H1 (cell line): ENCODE results near the gene NUP50. TPM values are rescaled to one million over a fixed set of nuclear protein-coding genes. Genes with fewer than 3 reads are reported as not detected.

Experiments
- CTCF ChIA-PET: fragments of 300-600 bp; sonication (Branson Sonifier 250); formaldehyde crosslinking; loops from one replicate; lab custom pipeline; 2021; ENCODE audit not compliant: partially characterized antibody; lab: Charles Lee
- POLR2A ChIA-PET: fragments of 300-600 bp; sonication (Branson Sonifier 250); formaldehyde crosslinking; loops from one replicate; lab custom pipeline; 2021; ENCODE audit warnings: inconsistent platforms; ENCODE audit not compliant: partially characterized antibody; lab: Charles Lee
- DNase-seq, 2 experiments: peaks; one replicate each; pipeline versions ENCODE4 v3.0.0 to v3.0.0-alpha.2; 2010 to 2022; ENCODE audit warnings: low spot score in 2 of 2, low read depth in 1 of 2, mixed read lengths in 1 of 2
- FAIRE-seq: peaks from 2 replicates; lab custom pipeline; 2011; peaks lifted over from hg19 to GRCh38; lab: Jason Lieb, UNC
- H2AFZ ChIP-seq: 2 replicates; pipeline ENCODE4 v1.8.1; 2012; ENCODE audit warnings: low read length, inconsistent platforms
- H2AK5ac ChIP-seq: 2 replicates; pipeline ENCODE4 v1.6.1; 2013; ENCODE audit warnings: low read depth, low read length
- H2BK120ac ChIP-seq: replicated peaks from 2 replicates; pipeline ENCODE3; 2013; ENCODE audit warnings: low read depth, low read length, inconsistent platforms
- H2BK12ac ChIP-seq: 2 replicates; pipeline ENCODE4 v1.6.1; 2013; ENCODE audit warnings: low read depth, low read length
- H2BK15ac ChIP-seq: 2 replicates; pipeline ENCODE4 v1.6.1; 2013; ENCODE audit warnings: low read length
- H2BK20ac ChIP-seq: 2 replicates; pipeline ENCODE4 v1.6.1; 2013; ENCODE audit warnings: low read length
- H2BK5ac ChIP-seq: 2 replicates; pipeline ENCODE4 v1.6.1; 2013; ENCODE audit warnings: low read depth, low read length
- H3K14ac ChIP-seq: 2 replicates; pipeline ENCODE4 v1.6.1; 2013; ENCODE audit warnings: inconsistent platforms; ENCODE audit not compliant: insufficient read length
- H3K18ac ChIP-seq: 2 replicates; pipeline ENCODE4 v1.6.1; 2013; ENCODE audit warnings: low read length; ENCODE audit errors: extremely low read depth
- H3K23ac ChIP-seq: 2 replicates; pipeline ENCODE4 v1.6.1; 2013; ENCODE audit warnings: inconsistent platforms; ENCODE audit not compliant: insufficient read length
- H3K23me2 ChIP-seq: 2 replicates; pipeline ENCODE4 v1.6.1; 2013; ENCODE audit warnings: low read depth, low read length
- H3K27ac ChIP-seq: 2 replicates; pipeline ENCODE4 v1.6.1; 2011; ENCODE audit warnings: low read depth, low read length, inconsistent platforms
- H3K27me3 ChIP-seq, 4 experiments: replicated peaks in 1 of 4; 1 replicate in 1 of 4; 2 replicates in 3 of 4; pipeline versions ENCODE4 v1.6.1 to v1.8.1; 2011 to 2013; ENCODE audit warnings: low read length in 3 of 4, mild to moderate bottlenecking in 3 of 4, inconsistent platforms in 2 of 4, mixed read lengths in 2 of 4, moderate library complexity in 1 of 4; ENCODE audit not compliant: control insufficient read depth in 3 of 4, insufficient read depth in 3 of 4; ENCODE audit errors: extremely low read depth in 1 of 4
- H3K36me3 ChIP-seq, 4 experiments: 2 replicates each; pipeline versions ENCODE4 v1.6.1 to v1.8.1; 2011 to 2013; ENCODE audit warnings: mild to moderate bottlenecking in 4 of 4, low read length in 3 of 4, moderate library complexity in 2 of 4, control low read depth in 1 of 4, inconsistent platforms in 1 of 4; ENCODE audit not compliant: insufficient read depth in 4 of 4, control insufficient read depth in 2 of 4
- H3K4ac ChIP-seq: replicated peaks from 2 replicates; pipeline ENCODE3; 2013; ENCODE audit warnings: low read length, low read depth, mixed read lengths, inconsistent platforms; ENCODE audit not compliant: insufficient read length
- H3K4me1 ChIP-seq, 4 experiments: replicated peaks in 1 of 4; 1 replicate in 1 of 4; 2 replicates in 3 of 4; pipeline versions ENCODE4 v1.6.1 to v1.8.1; 2011 to 2013; ENCODE audit warnings: low read length in 3 of 4, inconsistent platforms in 2 of 4, mixed read lengths in 1 of 4; ENCODE audit not compliant: insufficient read depth in 4 of 4, control insufficient read depth in 3 of 4
- H3K4me2 ChIP-seq, 2 experiments: 2 replicates each; pipeline versions ENCODE4 v1.6.1 to v1.8.1; 2011 to 2013; ENCODE audit warnings: low read depth in 2 of 2, low read length in 2 of 2, control low read depth in 1 of 2, inconsistent platforms in 1 of 2, mild to moderate bottlenecking in 1 of 2; ENCODE audit not compliant: insufficient read depth in 1 of 2
- H3K4me3 ChIP-seq, 4 experiments: fragments of 200-600, 300-600 bp in 1 of 4; sonication (generic), shearing (Covaris generic), sonication (Bioruptor Twin) in 1 of 4; 2 replicates each; pipeline versions ENCODE4 v1.5.1 to v1.8.1; 2011 to 2016; ENCODE audit warnings: low read length in 4 of 4, low read depth in 3 of 4, control low read depth in 2 of 4, inconsistent platforms in 2 of 4, mild to moderate bottlenecking in 2 of 4, mixed read lengths in 1 of 4, moderate library complexity in 1 of 4; ENCODE audit not compliant: insufficient read depth in 2 of 4; ENCODE audit errors: extremely low read depth in 1 of 4
- H3K56ac ChIP-seq: replicated peaks from 2 replicates; pipeline ENCODE3; 2013; ENCODE audit warnings: low read depth, mild to moderate bottlenecking, mixed read lengths, low read length, inconsistent platforms; ENCODE audit not compliant: insufficient read length
- H3K79me1 ChIP-seq: 2 replicates; pipeline ENCODE4 v1.6.1; 2013; ENCODE audit warnings: low read depth, low read length, control low read depth
- H3K79me2 ChIP-seq, 2 experiments: 2 replicates each; pipeline versions ENCODE4 v1.6.1 to v1.8.1; 2012 to 2013; ENCODE audit warnings: low read length in 2 of 2, mild to moderate bottlenecking in 2 of 2, inconsistent platforms in 1 of 2; ENCODE audit not compliant: insufficient read depth in 2 of 2, control insufficient read depth in 1 of 2
- H3K9ac ChIP-seq, 4 experiments: replicated peaks in 1 of 4; 1 replicate in 1 of 4; 2 replicates in 3 of 4; pipeline versions ENCODE4 v1.6.1 to v1.8.1; 2011 to 2013; ENCODE audit warnings: low read depth in 3 of 4, low read length in 3 of 4, control low read depth in 2 of 4, mild to moderate bottlenecking in 2 of 4, moderate library complexity in 2 of 4, inconsistent platforms in 1 of 4; ENCODE audit errors: extremely low read depth in 1 of 4
- H3K9me3 ChIP-seq, 2 experiments: 2 replicates each; pipeline versions ENCODE4 v1.6.1 to v1.8.1; 2012 to 2013; ENCODE audit warnings: mild to moderate bottlenecking in 2 of 2, moderate library complexity in 2 of 2, control low read depth in 1 of 2, inconsistent platforms in 1 of 2, low read depth in 1 of 2, low read length in 1 of 2, mixed read lengths in 1 of 2; ENCODE audit not compliant: insufficient read depth in 2 of 2
- H4K20me1 ChIP-seq, 2 experiments: replicated peaks in 1 of 2; 2 replicates each; pipeline versions ENCODE3 to v1.8.1; 2011 to 2013; ENCODE audit warnings: inconsistent platforms in 2 of 2, low read length in 2 of 2, mild to moderate bottlenecking in 1 of 2; ENCODE audit not compliant: insufficient read depth in 2 of 2, control insufficient read depth in 1 of 2
- H4K5ac ChIP-seq: 2 replicates; pipeline ENCODE4 v1.6.1; 2013; ENCODE audit warnings: low read length, low read depth, mixed read lengths, inconsistent platforms; ENCODE audit not compliant: insufficient read length
- H4K8ac ChIP-seq: 2 replicates; pipeline ENCODE4 v1.8.0; 2013; ENCODE audit warnings: mild to moderate bottlenecking, moderate library complexity, low read length, inconsistent platforms; ENCODE audit not compliant: insufficient read depth; ENCODE audit errors: extremely low read depth
- H4K91ac ChIP-seq: replicated peaks from 2 replicates; pipeline ENCODE3; 2013; ENCODE audit warnings: low read length, mixed read lengths, inconsistent platforms; ENCODE audit not compliant: insufficient read length
- ASH2L ChIP-seq: fragments of 200-600, 300-600 bp; sonication (generic); IDR thresholded peaks from one replicate; pipeline ENCODE4 v1.7.1; 2017; ENCODE audit warnings: low read length
- CBX8 ChIP-seq: fragments of 300-800, 300-1000 bp; sonication (generic); IDR thresholded peaks from 2 replicates; pipeline ENCODE4 v1.7.1; 2016; ENCODE audit warnings: low read depth, low read length, borderline replicate concordance
- EP300 ChIP-seq, 2 experiments: IDR thresholded peaks; 1 replicate in 1 of 2; 2 replicates in 1 of 2; pipeline ENCODE4 v1.6.1; 2011 to 2012; ENCODE audit warnings: low read depth in 2 of 2, low read length in 2 of 2, mild to moderate bottlenecking in 2 of 2, borderline replicate concordance in 1 of 2, inconsistent platforms in 1 of 2, moderate library complexity in 1 of 2
- FOSL1 ChIP-seq: IDR thresholded peaks from 2 replicates; pipeline ENCODE4 v1.6.1; 2011; ENCODE audit warnings: mild to moderate bottlenecking, low read depth, low read length, moderate library complexity; ENCODE audit not compliant: insufficient read depth
- GTF2F1 ChIP-seq: IDR thresholded peaks from 2 replicates; pipeline ENCODE4 v1.6.1; 2012; ENCODE audit warnings: low read depth, low read length, improper control_type of control experiment, borderline replicate concordance
- HDAC6 ChIP-seq: IDR thresholded peaks from one replicate; pipeline ENCODE4 v1.7.1; 2012; ENCODE audit warnings: low read depth, mild to moderate bottlenecking, inconsistent platforms, low read length, moderate library complexity
- KDM5A ChIP-seq: fragments of 200-600 bp; IDR thresholded peaks from 2 replicates; pipeline ENCODE4 v1.7.1; 2012; ENCODE audit warnings: mild to moderate bottlenecking, low read length, inconsistent platforms, mixed read lengths
- NRF1 ChIP-seq: IDR thresholded peaks from 2 replicates; pipeline ENCODE4 v1.6.1; 2011; ENCODE audit warnings: mild to moderate bottlenecking, low read depth, low read length, improper control_type of control experiment
- POLR2A ChIP-seq, 2 experiments: IDR thresholded peaks; 1 replicate in 1 of 2; 2 replicates in 1 of 2; pipeline ENCODE4 v1.6.1; 2011; ENCODE audit warnings: low read depth in 2 of 2, low read length in 2 of 2, mild to moderate bottlenecking in 2 of 2; ENCODE audit errors: control extremely low read depth in 1 of 2
- RAD21 ChIP-seq, 2 experiments: IDR thresholded peaks in 1 of 2; conservative IDR thresholded peaks in 1 of 2; 2 replicates each; pipeline ENCODE4 v1.6.1; 2011; ENCODE audit warnings: low read depth in 2 of 2, low read length in 2 of 2, improper control_type of control experiment in 1 of 2, inconsistent platforms in 1 of 2, mild to moderate bottlenecking in 1 of 2, moderate library complexity in 1 of 2
- SIN3A ChIP-seq, 2 experiments: IDR thresholded peaks in 1 of 2; conservative IDR thresholded peaks in 1 of 2; 2 replicates each; pipeline ENCODE4 v1.6.1; 2011 to 2012; ENCODE audit warnings: low read length in 2 of 2, improper control_type of control experiment in 1 of 2, low read depth in 1 of 2, mild to moderate bottlenecking in 1 of 2
- SP4 ChIP-seq: IDR thresholded peaks from 2 replicates; pipeline ENCODE4 v1.6.1; 2012; ENCODE audit warnings: low read length, inconsistent platforms
- TEAD4 ChIP-seq: IDR thresholded peaks from 2 replicates; pipeline ENCODE4 v1.6.1; 2012; ENCODE audit warnings: low read depth, low read length, inconsistent platforms, mixed read lengths
- WGBS, 2 experiments: shearing (Covaris generic) in 1 of 2; methylation state at CpG; one replicate each; pipeline versions ENCODE4 v1.1.6 to v1.1.7; 2013 to 2015; ENCODE audit warnings: low lambda C conversion rate in 2 of 2, mixed read lengths in 2 of 2, inconsistent platforms in 1 of 2, low coverage in 1 of 2, missing lambda C conversion rate in 1 of 2; ENCODE audit not compliant: insufficient replicate concordance in 2 of 2, insufficient coverage in 1 of 2, insufficient read length in 1 of 2; ENCODE audit errors: extremely low coverage in 1 of 2, missing lambda C conversion rate in 1 of 2; 5-methylcytosine and 5-hydroxymethylcytosine counted together
- polyA plus RNA-seq, 7 experiments: library from polyadenylated mRNA; depleted of rRNA in 3 of 7; stranded (reverse) in 5 of 7; unstranded in 2 of 7; fragments of >200 nt in 5 of 7; fragments of 200-250 nt in 2 of 7; gene quantifications; 1 replicate in 5 of 7; 2 replicates in 1 of 7; 4 replicates in 1 of 7; pipeline versions ENCODE4 v1.2.1 to v1.2.3, GENCODE V29; 2011 to 2013; ENCODE audit warnings: missing spikeins in 2 of 7, mixed read lengths in 2 of 7
- total RNA-seq: library from RNA; stranded (reverse); fragmentation: NEBNext Ultra II Directional; extraction: Animal tissue kit (Norgen Biotek cat#: 25700); gene quantifications from 2 replicates; pipeline ENCODE4 v1.2.1, GENCODE V29; 2021
- TF ChIP-seq, protein P1 (sequence below): IDR thresholded peaks from 2 replicates; pipeline ENCODE4 v1.6.1; 2012; ENCODE audit warnings: inconsistent platforms

Gene NUP50
- total and polyA plus RNA-seq, 2 of the 8 experiments (the other 6 are each of a cell fraction or from before 2014, with no cell fraction given), result 20.0 to 112 TPM

DNA sequence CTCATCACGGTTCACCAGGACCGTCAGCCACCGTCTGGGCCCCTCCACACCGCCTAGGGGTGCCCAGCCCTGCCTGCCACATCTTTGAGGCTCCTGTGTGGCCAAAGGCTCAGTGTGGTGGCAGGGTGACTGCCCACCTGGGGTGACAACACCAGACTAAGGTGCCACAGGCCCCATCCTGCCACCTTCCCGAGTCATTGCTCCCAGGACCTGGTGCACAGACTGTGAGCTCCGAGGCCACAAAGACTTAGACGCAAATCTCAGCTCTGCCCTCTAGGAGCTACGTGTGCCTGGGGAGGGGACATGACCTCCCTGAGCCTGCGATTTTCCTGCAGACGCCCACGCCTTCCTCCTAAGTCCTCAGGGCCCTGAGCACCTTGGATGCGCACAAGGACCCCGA lies 40.5 kb downstream of the NUP50 start:
- Histone ChIP-seq H2AK5ac (no peak overlapping the region), H3K4me1 (peaks cover 0 to 12% (median under 1%) of the 10 kb centered on the region in 4 experiments; a peak in 2 of 7 replicates), H3K23me2 (no peaks in the 10 kb centered on the region), H2BK15ac (no peak overlapping the region), H3K23ac (no peak overlapping the region), H3K27ac (no peak overlapping the region), H3K4me2 (no peak overlapping the region), H3K4me3 (no peak overlapping the region), H2BK120ac (no peak overlapping the region), H3K14ac (no peak overlapping the region), H3K79me1 (peaks cover 3% of the 10 kb centered on the region), H3K9me3 (no peaks in the 10 kb centered on the region), H3K56ac (no peak overlapping the region), H4K20me1 (peaks cover 7% of the 10 kb centered on the region in 2 experiments), H3K9ac (no peak overlapping the region), H4K91ac (no peak overlapping the region), H3K79me2 (0 out of 4 replicates have a peak, but pooled peaks cover 0 to 3% of the 10 kb centered on the region in 2 experiments), H3K36me3 (peaks cover 0 to 3% (median 1%) of the 10 kb centered on the region in 4 experiments; a peak in 3 of 8 replicates), H3K4ac (no peak overlapping the region), H2BK20ac (no peak overlapping the region), H4K8ac (no peak overlapping the region), H2BK12ac (no peak overlapping the region), H3K18ac (no peak overlapping the region; the same call in 1 of the 2 replicates), H4K5ac (no peak overlapping the region), H2BK5ac (peak overlapping the region; percentile 44; the same call in 1 of the 2 replicates), H3K27me3 (no peaks in the 10 kb centered on the region), H2AFZ (no peak overlapping the region)
- ChIA-PET POLR2A (interaction anchor here (0.9 kb wide), 1 partner anchor 14 kb away, joined by 4 read pairs; no protein-coding TSS in a partner anchor), CTCF (interaction anchor here (1.6 kb wide), 1 partner anchor 13 kb away, joined by 3 read pairs; no protein-coding TSS in a partner anchor)
- DNase-seq (no peak), FAIRE-seq (no peak)
- 91% methylated on average over 10 of the region's 13 CpGs; no CpG with 5 or more reads in 1 of the 2 experiments for WGBS, 2 experiments
- TF ChIP-seq EP300 (IDR thresholded peaks at IDR 0.05; ENCODE audit: borderline replicate concordance in 1 of 2, low read depth in 2 of 2, low read length in 2 of 2) (no peak), FOSL1 (no peak), NRF1 (no peak), HDAC6 (no peak), TEAD4 (no peak), KDM5A (no peak), SIN3A (conservative IDR thresholded peaks at IDR 0.05 in 1 of 2, IDR thresholded peaks at IDR 0.05 in 1 of 2; ENCODE audit: low read depth in 1 of 2, low read length in 2 of 2) (no peak), ASH2L (no peak), CBX8 (no peak), POLR2A (IDR thresholded peaks at IDR 0.05; ENCODE audit: control extremely low read depth in 1 of 2, low read depth in 2 of 2, low read length in 2 of 2) (no peak), SP4 (no peak), GTF2F1 (no peak), RAD21 (IDR thresholded peaks at IDR 0.05 in 1 of 2, conservative IDR thresholded peaks at IDR 0.05 in 1 of 2; ENCODE audit: low read depth in 2 of 2, low read length in 2 of 2) (no peak)
- TF ChIP-seq, protein P1, sequence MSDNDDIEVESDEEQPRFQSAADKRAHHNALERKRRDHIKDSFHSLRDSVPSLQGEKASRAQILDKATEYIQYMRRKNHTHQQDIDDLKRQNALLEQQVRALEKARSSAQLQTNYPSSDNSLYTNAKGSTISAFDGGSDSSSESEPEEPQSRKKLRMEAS, result no peak
